ENCODE data around the gene SERPINB2.

DNA sequence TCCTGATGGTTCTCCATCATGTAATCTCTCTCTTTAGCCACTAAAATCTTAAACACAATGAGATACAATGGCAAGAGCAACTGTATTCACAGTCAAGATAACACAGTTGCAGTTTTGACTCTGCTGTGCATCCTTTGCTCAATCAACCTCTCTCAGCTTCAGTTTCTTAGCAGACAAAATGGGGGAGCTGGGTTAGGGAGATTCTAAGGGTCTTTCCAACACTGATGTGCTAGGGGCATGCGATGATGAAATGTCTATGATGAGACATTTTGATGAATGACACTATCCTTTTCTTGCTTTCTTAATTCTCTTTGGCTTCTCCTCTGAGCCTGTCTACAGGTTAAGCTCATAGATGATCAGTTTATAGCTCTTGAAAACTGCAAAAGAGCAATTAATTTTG is 21.4 kb downstream of the SERPINB2 start:
- no peak for TF ChIP-seq EZH2phosphoT487 (IDR thresholded peaks at IDR 0.05)
- TF ChIP-seq, protein P1, sequence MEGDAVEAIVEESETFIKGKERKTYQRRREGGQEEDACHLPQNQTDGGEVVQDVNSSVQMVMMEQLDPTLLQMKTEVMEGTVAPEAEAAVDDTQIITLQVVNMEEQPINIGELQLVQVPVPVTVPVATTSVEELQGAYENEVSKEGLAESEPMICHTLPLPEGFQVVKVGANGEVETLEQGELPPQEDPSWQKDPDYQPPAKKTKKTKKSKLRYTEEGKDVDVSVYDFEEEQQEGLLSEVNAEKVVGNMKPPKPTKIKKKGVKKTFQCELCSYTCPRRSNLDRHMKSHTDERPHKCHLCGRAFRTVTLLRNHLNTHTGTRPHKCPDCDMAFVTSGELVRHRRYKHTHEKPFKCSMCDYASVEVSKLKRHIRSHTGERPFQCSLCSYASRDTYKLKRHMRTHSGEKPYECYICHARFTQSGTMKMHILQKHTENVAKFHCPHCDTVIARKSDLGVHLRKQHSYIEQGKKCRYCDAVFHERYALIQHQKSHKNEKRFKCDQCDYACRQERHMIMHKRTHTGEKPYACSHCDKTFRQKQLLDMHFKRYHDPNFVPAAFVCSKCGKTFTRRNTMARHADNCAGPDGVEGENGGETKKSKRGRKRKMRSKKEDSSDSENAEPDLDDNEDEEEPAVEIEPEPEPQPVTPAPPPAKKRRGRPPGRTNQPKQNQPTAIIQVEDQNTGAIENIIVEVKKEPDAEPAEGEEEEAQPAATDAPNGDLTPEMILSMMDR (IDR thresholded peaks at IDR 0.05): no peak
